Measurements from ENCODE around the gene PRXL2C. TPM values are rescaled to one million over a fixed set of nuclear protein-coding genes. Genes with fewer than 3 reads are reported as not detected.

Gene PRXL2C
- total and polyA plus RNA-seq, 9 of the 15 experiments (the other 6 are each of a cell fraction or from before 2014, with no cell fraction given), result 3.6 to 15.3 (median 10.6) TPM

GRCh38 chr9:96644137-96644536, 11.0 kb downstream of the PRXL2C start:
- Histone ChIP-seq H3K9me3 (replicated peaks; ENCODE audit: control insufficient read depth, insufficient read depth, low read depth, low read length) (no peaks in the 10 kb centered on the region), H3K4me2 (ENCODE audit: insufficient read depth, low read length) (no peak overlapping the region), H3K9me1 (ENCODE audit: control insufficient read depth, insufficient read depth, low read length) (no peaks in the 10 kb centered on the region), H3K4me3 (no peak overlapping the region), H3K79me2 (ENCODE audit: control insufficient read depth, insufficient read depth, low read length) (no peaks in the 10 kb centered on the region), H3K4me1 (replicated peaks in 1 of 2; ENCODE audit: control insufficient read depth in 2 of 2, insufficient read depth in 2 of 2, low read length in 2 of 2) (no peaks in the 10 kb centered on the region), H3K9ac (ENCODE audit: insufficient read depth in 1 of 2, low read depth in 2 of 2, low read length in 2 of 2) (no peak overlapping the region), H3K36me3 (ENCODE audit: control insufficient read depth, insufficient read depth, low read length) (peaks cover 39% of the 10 kb centered on the region), H3K27me3 (ENCODE audit: control insufficient read depth in 2 of 2, insufficient read depth in 2 of 2, low read length in 2 of 2) (no peaks in the 10 kb centered on the region), H4K20me1 (replicated peaks; ENCODE audit: control insufficient read depth, insufficient read depth, low read length) (no peaks in the 10 kb centered on the region), H3K27ac (ENCODE audit: extremely low read depth, low read depth, low read length) (no peak overlapping the region), H2AFZ (ENCODE audit: low read depth, low read length) (no peak overlapping the region)
- POLR2A ChIA-PET, result no interaction called here
- WGBS (ENCODE audit: insufficient coverage, low coverage, missing lambda C conversion rate), result 36% methylated on average over 2 of the region's 2 CpGs
- no peak for DNase-seq (ENCODE audit: extremely low read depth in 1 of 4, low spot score in 3 of 4)
- no peak for ATAC-seq
- 0 out of 2 replicates have a peak, but pooled peaks have one; percentile 3 for TF ChIP-seq CBFA2T3 (IDR thresholded peaks at IDR 0.05)
- peak; percentile 33; the same call in 1 of the 2 replicates for TF ChIP-seq SOX6 (IDR thresholded peaks at IDR 0.05)
- no peak for TF ChIP-seq MXD1 (CRISPR knock-in tag; IDR thresholded peaks at IDR 0.05; ENCODE audit: borderline replicate concordance, poor library complexity, severe bottlenecking)
- intact Hi-C loops (cut with micrococcal nuclease), result no loop called here
- FAIRE-seq, result no peak
- CTCF ChIA-PET (ENCODE audit: low intra/inter-chr PET ratio), result no interaction called here
- BruUV-seq (replicated peaks), result no TSS peak
- in situ Hi-C loops (cut with MboI), result no loop called here

GRCh38 chr9:96641514-96641913, 13.6 kb downstream of the PRXL2C start:
- H3K79me2 ChIP-seq (ENCODE audit: control insufficient read depth, insufficient read depth, low read length), result no peaks in the 10 kb centered on the region
- no peaks in the 10 kb centered on the region for H3K9me3 ChIP-seq (replicated peaks; ENCODE audit: control insufficient read depth, insufficient read depth, low read depth, low read length)
- BruUV-seq (replicated peaks), result no TSS peak
- no peaks in the 10 kb centered on the region for H3K9me1 ChIP-seq (ENCODE audit: control insufficient read depth, insufficient read depth, low read length)
- CTCF ChIA-PET (ENCODE audit: low intra/inter-chr PET ratio), result interaction anchor here (0.6 kb wide), 1 partner anchor 11 kb away, joined by 3 read pairs; no protein-coding TSS in a partner anchor
- DNase-seq (ENCODE audit: extremely low read depth in 1 of 4, low spot score in 3 of 4), result no peak
- H4K20me1 ChIP-seq (replicated peaks; ENCODE audit: control insufficient read depth, insufficient read depth, low read length), result no peaks in the 10 kb centered on the region
- no peak overlapping the region for H3K27ac ChIP-seq (ENCODE audit: extremely low read depth, low read depth, low read length)
- in situ Hi-C loops (cut with MboI) (no loop called here), intact Hi-C loops (cut with micrococcal nuclease) (no loop called here)
- 84% methylated on average over 3 of the region's 3 CpGs for WGBS (ENCODE audit: insufficient coverage, low coverage, missing lambda C conversion rate)
- H3K27me3 ChIP-seq (ENCODE audit: control insufficient read depth in 2 of 2, insufficient read depth in 2 of 2, low read length in 2 of 2), result no peaks in the 10 kb centered on the region
- H2AFZ ChIP-seq (ENCODE audit: low read depth, low read length), result no peak overlapping the region
- no peak for FAIRE-seq
- no peak overlapping the region for H3K9ac ChIP-seq (ENCODE audit: insufficient read depth in 1 of 2, low read depth in 2 of 2, low read length in 2 of 2)
- no peaks in the 10 kb centered on the region for H3K4me1 ChIP-seq (replicated peaks in 1 of 2; ENCODE audit: control insufficient read depth in 2 of 2, insufficient read depth in 2 of 2, low read length in 2 of 2)
- no peak overlapping the region for H3K4me3 ChIP-seq
- POLR2A ChIA-PET, result no interaction called here
- H3K4me2 ChIP-seq (ENCODE audit: insufficient read depth, low read length), result no peak overlapping the region
- ATAC-seq, result no peak
- peaks cover 24% of the 10 kb centered on the region; the same call in 2 of the 3 replicates for H3K36me3 ChIP-seq (ENCODE audit: control insufficient read depth, insufficient read depth, low read length)
- no peak for TF ChIP-seq SRSF9 (IDR thresholded peaks at IDR 0.05; ENCODE audit: borderline replicate concordance, low read depth, low read length)
- no peak for TF ChIP-seq CBX3 (IDR thresholded peaks at IDR 0.05; ENCODE audit: borderline replicate concordance in 1 of 2, low read length in 2 of 2)
- no peak for TF ChIP-seq MTF1 (CRISPR knock-in tag; IDR thresholded peaks at IDR 0.05; ENCODE audit: borderline replicate concordance)
- no peak for TF ChIP-seq JUN (IDR thresholded peaks at IDR 0.05; ENCODE audit: borderline replicate concordance, low read depth, low read length)
- TF ChIP-seq JUN (CRISPR knock-in tag; IDR thresholded peaks at IDR 0.05; ENCODE audit: borderline replicate concordance), result no peak
- TF ChIP-seq ZNF3 (CRISPR knock-in tag; IDR thresholded peaks at IDR 0.05), result no peak
- TF ChIP-seq ZNF274 (IDR thresholded peaks at IDR 0.05; ENCODE audit: borderline replicate concordance, low read depth, low read length), result no peak
- TF ChIP-seq ZNF121 (CRISPR knock-in tag; conservative IDR thresholded peaks at IDR 0.05), result no peak
- no peak for TF ChIP-seq DEAF1 (CRISPR knock-in tag; IDR thresholded peaks at IDR 0.05)
- TF ChIP-seq FOSL1 (tag; conservative IDR thresholded peaks at IDR 0.05), result no peak
- TF ChIP-seq KDM5B (IDR thresholded peaks at IDR 0.05; ENCODE audit: insufficient replicate concordance, low read depth, low read length), result no peak
- TF ChIP-seq MAFK (IDR thresholded peaks at IDR 0.05; ENCODE audit: low read length), result no peak
